Measurements from ENCODE around the gene BBIP1. TPM values are rescaled to one million over a fixed set of nuclear protein-coding genes. Genes with fewer than 3 reads are reported as not detected.

Gene BBIP1
- polyA plus RNA-seq, 3 donors, result 16.2 to 41.1 (median 26.6) TPM

- 50% methylated on average over 4 of the region's 7 CpGs for WGBS (ENCODE audit: insufficient coverage)
- peak overlapping the region; percentile 93 to 98 (median 97) for H3K27ac Mint-ChIP-seq
- no peaks in the 10 kb centered on the region for H4K20me1 ChIP-seq (ENCODE audit: insufficient read depth, low read length)
- H3K4me2 ChIP-seq (replicated peaks; ENCODE audit: extremely low read depth, low read length, poor library complexity, severe bottlenecking), result peak overlapping the region; percentile 58
- H3K9me3 ChIP-seq (replicated peaks in 1 of 2; ENCODE audit: control insufficient read depth in 1 of 2, insufficient read depth in 1 of 2, low read length in 2 of 2), result no peaks in the 10 kb centered on the region
- no peak for DNase-seq
- H3K9me3 Mint-ChIP-seq, result peaks cover 0 to 3% (median 0%) of the 10 kb centered on the region in 7 donors
- no peaks in the 10 kb centered on the region for H3K36me3 ChIP-seq (replicated peaks in 1 of 2; ENCODE audit: control insufficient read depth in 1 of 2, insufficient read depth in 2 of 2, low read length in 2 of 2)
- no peaks in the 10 kb centered on the region for H3K79me2 ChIP-seq (ENCODE audit: insufficient read depth, low read length)
- peak overlapping the region; percentile 93 to 98 for H3K27ac ChIP-seq (ENCODE audit: low read depth in 1 of 2, low read length in 2 of 2)
- intact Hi-C loops (cut with micrococcal nuclease), result no loop called here
- H3K4me3 ChIP-seq (replicated peaks in 1 of 3; ENCODE audit: low read depth in 2 of 3, low read length in 3 of 3), result peak overlapping the region in 1 of 3 experiments; percentile 61
- H3K27me3 ChIP-seq (ENCODE audit: control insufficient read depth in 2 of 2, insufficient read depth in 2 of 2, low read length in 2 of 2), result no peaks in the 10 kb centered on the region
- peaks cover 83% of the 10 kb centered on the region for H3K4me1 Mint-ChIP-seq
- H2AFZ ChIP-seq (ENCODE audit: insufficient read depth, low read depth, low read length, poor library complexity, severe bottlenecking), result no peak overlapping the region
- H3K4me3 Mint-ChIP-seq, result peak overlapping the region in 1 of 2 donors; percentile 26
- no peak for TF ChIP-seq CTCF (IDR thresholded peaks at IDR 0.05)
- H3K4me1 ChIP-seq (ENCODE audit: control insufficient read depth in 1 of 2, insufficient read depth in 2 of 2, low read length in 2 of 2), result peaks cover 87% of the 10 kb centered on the region in 2 donors
- H3K36me3 Mint-ChIP-seq, result peaks cover 0 to 2% of the 10 kb centered on the region in 2 donors
- no peak overlapping the region for H3K9ac ChIP-seq (ENCODE audit: insufficient read depth, low read length, poor library complexity, severe bottlenecking)
- peaks cover 0 to 3% (median 0%) of the 10 kb centered on the region in 3 donors for H3K27me3 Mint-ChIP-seq (ENCODE audit: low read depth in 3 of 3)
Measured at GRCh38 chr10:110860576-110861241, 58.3 kb downstream of the BBIP1 start.

GRCh38 chr10:110859973-110860376, 59.0 kb downstream of the BBIP1 start:
- DNase-seq, result peak; percentile 68 to 88 (median 85)
- peak overlapping the region; percentile 18 to 67 for H3K4me3 Mint-ChIP-seq
- peaks cover 81% of the 10 kb centered on the region for H3K4me1 Mint-ChIP-seq
- peak overlapping the region; percentile 93 to 98 (median 97) for H3K27ac Mint-ChIP-seq
- Histone ChIP-seq H2AFZ (ENCODE audit: insufficient read depth, low read depth, low read length, poor library complexity, severe bottlenecking) (no peak overlapping the region), H3K27me3 (ENCODE audit: control insufficient read depth in 2 of 2, insufficient read depth in 2 of 2, low read length in 2 of 2) (no peaks in the 10 kb centered on the region), H3K9me3 (replicated peaks in 1 of 2; ENCODE audit: control insufficient read depth in 1 of 2, insufficient read depth in 1 of 2, low read length in 2 of 2) (no peaks in the 10 kb centered on the region), H3K4me3 (replicated peaks in 1 of 3; ENCODE audit: low read depth in 2 of 3, low read length in 3 of 3) (peak overlapping the region in 1 of 3 experiments; percentile 61), H3K79me2 (ENCODE audit: insufficient read depth, low read length) (no peaks in the 10 kb centered on the region), H3K27ac (ENCODE audit: low read depth in 1 of 2, low read length in 2 of 2) (peak overlapping the region; percentile 93 to 98), H3K9ac (ENCODE audit: insufficient read depth, low read length, poor library complexity, severe bottlenecking) (no peak overlapping the region), H3K36me3 (replicated peaks in 1 of 2; ENCODE audit: control insufficient read depth in 1 of 2, insufficient read depth in 2 of 2, low read length in 2 of 2) (no peaks in the 10 kb centered on the region), H4K20me1 (ENCODE audit: insufficient read depth, low read length) (no peaks in the 10 kb centered on the region), H3K4me1 (ENCODE audit: control insufficient read depth in 1 of 2, insufficient read depth in 2 of 2, low read length in 2 of 2) (peaks cover 84% of the 10 kb centered on the region in 2 donors), H3K4me2 (replicated peaks; ENCODE audit: extremely low read depth, low read length, poor library complexity, severe bottlenecking) (peak overlapping the region; percentile 58)
- peaks cover 0 to 2% of the 10 kb centered on the region in 2 donors for H3K36me3 Mint-ChIP-seq
- peaks cover 0 to 3% (median 0%) of the 10 kb centered on the region in 3 donors for H3K27me3 Mint-ChIP-seq (ENCODE audit: low read depth in 3 of 3)
- intact Hi-C loops (cut with micrococcal nuclease), result no loop called here
- H3K9me3 Mint-ChIP-seq, result peaks cover 0 to 3% (median 0%) of the 10 kb centered on the region in 7 donors
- TF ChIP-seq CTCF (IDR thresholded peaks at IDR 0.05), result no peak
- 0% methylated on average over 1 of the region's 1 CpG for WGBS (ENCODE audit: insufficient coverage)

Data from CD14-positive monocyte (primary cell).